DOHH2 (cell line): ENCODE measurements around the gene C3orf70.

Experiments
- H3F3A ChIP-seq: fragments of 200-600 bp; sonication (generic), shearing (Covaris generic); 2 replicates; pipeline ENCODE4 v1.6.0; 2016; ENCODE audit warnings: antibody characterized with exemption, mild to moderate bottlenecking; ENCODE audit not compliant: control insufficient read depth, insufficient read depth
- H3K27ac ChIP-seq: fragments of 200-600 bp; sonication (generic); 2 replicates; pipeline ENCODE4 v1.5.1; 2014; ENCODE audit warnings: low read depth, mild to moderate bottlenecking, low read length, moderate library complexity
- H3K27me3 ChIP-seq: fragments of 200-600 bp; sonication (generic); 2 replicates; pipeline ENCODE4 v1.6.1; 2014; ENCODE audit warnings: mild to moderate bottlenecking, low read length, mixed read lengths; ENCODE audit not compliant: control insufficient read depth
- H3K36me3 ChIP-seq: fragments of 200-600 bp; sonication (generic); 2 replicates; pipeline ENCODE4 v1.6.1; 2014; ENCODE audit warnings: mild to moderate bottlenecking, low read length, moderate library complexity, mixed read lengths; ENCODE audit not compliant: control insufficient read depth
- H3K4me1 ChIP-seq: fragments of 200-600 bp; sonication (generic); 2 replicates; pipeline ENCODE4 v1.6.1; 2014; ENCODE audit warnings: mild to moderate bottlenecking, low read length, mixed read lengths; ENCODE audit not compliant: control insufficient read depth
- H3K4me2 ChIP-seq: fragments of 200-600 bp; sonication (generic); 2 replicates; pipeline ENCODE4 v1.6.0; 2014; ENCODE audit warnings: mild to moderate bottlenecking, low read length, moderate library complexity
- H3K4me3 ChIP-seq: fragments of 200-600 bp; sonication (generic); 2 replicates; pipeline ENCODE4 v1.5.1; 2014; ENCODE audit warnings: mild to moderate bottlenecking, low read length, mixed read lengths
- H3K79me2 ChIP-seq: fragments of 200-600 bp; sonication (generic); 2 replicates; pipeline ENCODE4 v1.6.1; 2014; ENCODE audit warnings: mild to moderate bottlenecking, low read length, mixed read lengths; ENCODE audit not compliant: control insufficient read depth
- H3K9me2 ChIP-seq: fragments of 200-600 bp; sonication (generic); replicated peaks from 2 replicates; pipeline ENCODE4 v1.6.1; 2014; ENCODE audit warnings: mild to moderate bottlenecking, low read length, mixed read lengths; ENCODE audit not compliant: control insufficient read depth
- H3K9me3 ChIP-seq: fragments of 200-600 bp; sonication (generic); 2 replicates; pipeline ENCODE4 v1.6.1; 2014; ENCODE audit warnings: antibody characterized with exemption, low read length, mixed read lengths; ENCODE audit not compliant: control insufficient read depth, insufficient read depth
- H4K20me1 ChIP-seq: fragments of 200-600 bp; sonication (generic); 2 replicates; pipeline ENCODE4 v1.6.0; 2014; ENCODE audit warnings: low read depth, mild to moderate bottlenecking, antibody characterized with exemption, low read length, moderate library complexity; ENCODE audit not compliant: control insufficient read depth, insufficient read depth
- CTCF ChIP-seq: fragments of 200-600 bp; sonication (generic); IDR thresholded peaks from one replicate; pipeline ENCODE4 v1.5.1; 2014; ENCODE audit warnings: antibody characterized with exemption, mild to moderate bottlenecking, low read depth, low read length; ENCODE audit not compliant: poor library complexity, severe bottlenecking
- EZH2phosphoT487 ChIP-seq: fragments of 200-600 bp; sonication (generic); IDR thresholded peaks from 2 replicates; pipeline ENCODE4 v1.6.1; 2017; ENCODE audit warnings: borderline replicate concordance, mild to moderate bottlenecking, antibody characterized with exemption, low read length, moderate library complexity, mixed read lengths

The C3orf70 gene

GRCh38 chr3:185131602-185132256 lies 21.1 kb downstream of the C3orf70 start:
- no peak for TF ChIP-seq CTCF
- no peak for TF ChIP-seq EZH2phosphoT487
- Histone ChIP-seq H3K9me2 (no peaks in the 10 kb centered on the region), H3K9me3 (no peaks in the 10 kb centered on the region), H3K27ac (no peak overlapping the region), H3F3A (no peaks in the 10 kb centered on the region), H3K27me3 (peaks cover 19% of the 10 kb centered on the region), H3K36me3 (no peaks in the 10 kb centered on the region), H3K4me2 (no peak overlapping the region), H4K20me1 (no peaks in the 10 kb centered on the region), H3K4me1 (no peaks in the 10 kb centered on the region), H3K4me3 (no peak overlapping the region), H3K79me2 (no peaks in the 10 kb centered on the region)

- H4K20me1 ChIP-seq = no peaks in the 10 kb centered on the region
- peaks cover 19% of the 10 kb centered on the region for H3K27me3 ChIP-seq
- no peaks in the 10 kb centered on the region for H3K9me3 ChIP-seq
- no peaks in the 10 kb centered on the region for H3K79me2 ChIP-seq
- H3K4me1 ChIP-seq = no peaks in the 10 kb centered on the region
- no peak overlapping the region for H3K4me2 ChIP-seq
- H3F3A ChIP-seq = no peaks in the 10 kb centered on the region
- no peaks in the 10 kb centered on the region for H3K36me3 ChIP-seq
- no peak overlapping the region for H3K27ac ChIP-seq
- H3K9me2 ChIP-seq = no peaks in the 10 kb centered on the region
- no peak overlapping the region for H3K4me3 ChIP-seq
- TF ChIP-seq EZH2phosphoT487 = no peak
- no peak for TF ChIP-seq CTCF
These were observed 23.8 kb downstream of the C3orf70 start for GRCh38 chr3:185129083-185129482.

- Histone ChIP-seq H3K27me3 (peaks cover 7% of the 10 kb centered on the region), H4K20me1 (no peaks in the 10 kb centered on the region), H3F3A (no peaks in the 10 kb centered on the region), H3K4me3 (no peak overlapping the region), H3K36me3 (no peaks in the 10 kb centered on the region), H3K9me2 (no peaks in the 10 kb centered on the region), H3K4me2 (no peak overlapping the region), H3K27ac (no peak overlapping the region), H3K79me2 (no peaks in the 10 kb centered on the region), H3K9me3 (no peaks in the 10 kb centered on the region), H3K4me1 (no peaks in the 10 kb centered on the region)
- no peak for TF ChIP-seq CTCF
- no peak for TF ChIP-seq EZH2phosphoT487
These were observed 26.7 kb downstream of the C3orf70 start for GRCh38 chr3:185126201-185126600.

- H3K9me3 ChIP-seq = no peaks in the 10 kb centered on the region
- H3K4me1 ChIP-seq = no peaks in the 10 kb centered on the region
- no peak overlapping the region for H3K27ac ChIP-seq
- H3K27me3 ChIP-seq = no peaks in the 10 kb centered on the region
- H3K4me2 ChIP-seq = no peak overlapping the region
- no peaks in the 10 kb centered on the region for H3K79me2 ChIP-seq
- no peaks in the 10 kb centered on the region for H3K9me2 ChIP-seq
- no peaks in the 10 kb centered on the region for H4K20me1 ChIP-seq
- no peak overlapping the region for H3K4me3 ChIP-seq
- no peaks in the 10 kb centered on the region for H3F3A ChIP-seq
- no peaks in the 10 kb centered on the region for H3K36me3 ChIP-seq
- TF ChIP-seq CTCF = no peak
- TF ChIP-seq EZH2phosphoT487 = no peak
These were observed 32.7 kb downstream of the C3orf70 start for GRCh38 chr3:185120126-185120525.
